PFSK-1 (cell line): ENCODE measurements around the gene VTCN1.

Source experiments
- FOXP2 ChIP-seq: optimal IDR thresholded peaks from 2 replicates; pipeline ENCODE3; 2011; ENCODE audit warnings: borderline replicate concordance, control low read depth, inconsistent platforms; ENCODE audit not compliant: insufficient read depth; ENCODE audit errors: extremely low read length, extremely low read depth
- POLR2AphosphoS5 ChIP-seq: IDR thresholded peaks from 2 replicates; pipeline ENCODE4 v1.6.1; 2012; ENCODE audit warnings: low read depth, mild to moderate bottlenecking, control low read depth, low read length, moderate library complexity
- SIN3A ChIP-seq: IDR thresholded peaks from 2 replicates; pipeline ENCODE4 v1.6.1; 2012; ENCODE audit warnings: mild to moderate bottlenecking, low read length, moderate library complexity, borderline replicate concordance; ENCODE audit not compliant: insufficient read depth
- TAF1 ChIP-seq: IDR thresholded peaks from 2 replicates; pipeline ENCODE4 v1.6.1; 2012; ENCODE audit warnings: low read length, control low read depth, borderline replicate concordance; ENCODE audit not compliant: insufficient read depth
- TF ChIP-seq, protein P1 (sequence below), 2 experiments: IDR thresholded peaks; 2 replicates each; pipeline versions ENCODE4 v1.6.1 to v1.8.0; 2011 to 2012; ENCODE audit warnings: low read depth in 2 of 2, low read length in 2 of 2, control low read depth in 1 of 2, inconsistent platforms in 1 of 2, mild to moderate bottlenecking in 1 of 2, moderate library complexity in 1 of 2; ENCODE audit not compliant: insufficient read depth in 1 of 2

DNA sequence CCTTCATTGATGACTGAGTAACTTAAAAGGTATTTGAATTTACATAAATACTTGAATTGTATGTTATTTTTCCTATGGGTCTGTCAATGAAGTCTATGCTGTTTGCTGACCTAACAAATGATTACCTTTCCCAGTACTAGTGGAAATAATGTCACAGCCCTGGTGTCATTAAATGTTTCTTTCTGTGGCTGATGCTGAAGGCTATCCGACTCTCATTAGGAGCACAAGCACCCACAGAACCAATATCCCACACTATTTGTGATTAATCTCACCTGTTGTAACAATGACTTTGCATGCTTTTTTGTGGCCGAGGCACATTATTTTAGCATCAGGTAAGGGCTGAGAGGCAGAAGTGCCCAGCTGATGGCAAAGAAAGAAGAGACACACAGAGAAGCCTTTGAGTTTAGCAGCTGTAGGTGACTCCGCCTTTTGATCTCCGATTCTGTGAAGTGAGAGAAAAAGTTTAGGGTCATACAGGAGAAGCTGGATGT lies 63.3 kb downstream of the VTCN1 start:
- TF ChIP-seq POLR2AphosphoS5 = no peak
- TF ChIP-seq, protein P1, sequence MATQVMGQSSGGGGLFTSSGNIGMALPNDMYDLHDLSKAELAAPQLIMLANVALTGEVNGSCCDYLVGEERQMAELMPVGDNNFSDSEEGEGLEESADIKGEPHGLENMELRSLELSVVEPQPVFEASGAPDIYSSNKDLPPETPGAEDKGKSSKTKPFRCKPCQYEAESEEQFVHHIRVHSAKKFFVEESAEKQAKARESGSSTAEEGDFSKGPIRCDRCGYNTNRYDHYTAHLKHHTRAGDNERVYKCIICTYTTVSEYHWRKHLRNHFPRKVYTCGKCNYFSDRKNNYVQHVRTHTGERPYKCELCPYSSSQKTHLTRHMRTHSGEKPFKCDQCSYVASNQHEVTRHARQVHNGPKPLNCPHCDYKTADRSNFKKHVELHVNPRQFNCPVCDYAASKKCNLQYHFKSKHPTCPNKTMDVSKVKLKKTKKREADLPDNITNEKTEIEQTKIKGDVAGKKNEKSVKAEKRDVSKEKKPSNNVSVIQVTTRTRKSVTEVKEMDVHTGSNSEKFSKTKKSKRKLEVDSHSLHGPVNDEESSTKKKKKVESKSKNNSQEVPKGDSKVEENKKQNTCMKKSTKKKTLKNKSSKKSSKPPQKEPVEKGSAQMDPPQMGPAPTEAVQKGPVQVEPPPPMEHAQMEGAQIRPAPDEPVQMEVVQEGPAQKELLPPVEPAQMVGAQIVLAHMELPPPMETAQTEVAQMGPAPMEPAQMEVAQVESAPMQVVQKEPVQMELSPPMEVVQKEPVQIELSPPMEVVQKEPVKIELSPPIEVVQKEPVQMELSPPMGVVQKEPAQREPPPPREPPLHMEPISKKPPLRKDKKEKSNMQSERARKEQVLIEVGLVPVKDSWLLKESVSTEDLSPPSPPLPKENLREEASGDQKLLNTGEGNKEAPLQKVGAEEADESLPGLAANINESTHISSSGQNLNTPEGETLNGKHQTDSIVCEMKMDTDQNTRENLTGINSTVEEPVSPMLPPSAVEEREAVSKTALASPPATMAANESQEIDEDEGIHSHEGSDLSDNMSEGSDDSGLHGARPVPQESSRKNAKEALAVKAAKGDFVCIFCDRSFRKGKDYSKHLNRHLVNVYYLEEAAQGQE (IDR thresholded peaks at IDR 0.05; ENCODE audit: insufficient read depth in 1 of 2, low read depth in 2 of 2, low read length in 2 of 2) = no peak
- TF ChIP-seq SIN3A = no peak
- TF ChIP-seq FOXP2 = no peak
- TF ChIP-seq TAF1 = no peak
